ENCODE measurements around the gene CERS2. TPM values are rescaled to one million over a fixed set of nuclear protein-coding genes. Genes with fewer than 3 reads are reported as not detected.

CERS2 gene
- total RNA-seq, 2 experiments from 2014 or later, result 130 to 135 TPM

DNA sequence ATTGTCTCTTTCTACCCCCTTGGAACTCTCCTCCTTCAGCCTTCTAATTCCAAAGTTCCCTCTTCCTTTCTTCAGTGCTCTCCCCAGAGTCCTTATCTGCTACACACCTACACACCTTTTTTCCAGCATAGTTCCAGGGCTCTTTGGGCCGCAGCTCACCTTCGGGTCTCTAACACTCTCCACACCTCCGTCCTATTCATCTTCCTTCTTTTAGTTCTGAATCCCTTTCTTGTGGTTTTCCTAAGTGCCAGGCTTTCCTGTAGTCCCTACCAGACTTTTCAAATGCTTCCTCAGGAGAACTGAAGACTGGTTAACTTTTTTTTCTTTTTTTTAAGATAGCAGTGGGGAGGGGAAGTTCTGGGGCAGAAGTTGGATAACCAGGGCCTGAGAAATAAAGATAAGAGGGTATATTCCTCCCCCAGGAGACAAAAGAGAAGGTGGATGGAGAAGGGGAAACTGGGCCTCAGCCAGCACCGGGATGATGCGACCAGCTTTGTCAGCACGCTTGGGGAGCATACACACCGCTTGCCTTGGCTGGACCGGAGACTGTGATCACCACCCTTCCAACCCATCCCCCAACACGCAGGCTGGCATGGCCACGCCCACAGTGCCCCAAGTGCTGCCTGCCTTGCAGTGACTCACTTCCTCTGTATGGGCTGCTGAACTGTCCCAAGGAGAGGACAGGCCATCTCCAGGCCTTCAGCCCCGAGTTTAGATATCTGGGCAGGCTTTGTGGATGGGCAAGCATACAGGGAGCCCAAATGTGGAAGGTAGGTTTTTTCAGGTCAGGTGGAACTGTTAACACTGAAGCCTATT, 2.5 kb upstream of the CERS2 start:
- H3K27ac Mint-ChIP-seq, result peak overlapping the region; percentile 75
- peak; percentile 86 for DNase-seq
- intact Hi-C loops (cut with micrococcal nuclease), result loop anchor here (1.0 to 10.0 kb wide), 6 partner anchors 51 to 612 kb away; partner anchors contain the start of genes ARNT, CTSS, RPRD2 and SETDB1
- H3K27me3 Mint-ChIP-seq (ENCODE audit: low read depth), result no peaks in the 10 kb centered on the region
- peak overlapping the region; percentile 44 for H3K4me3 Mint-ChIP-seq
- peaks cover 51% of the 10 kb centered on the region for H3K4me1 Mint-ChIP-seq (ENCODE audit: low read depth)
- CTCF ChIA-PET, result interaction anchor here (0.6 to 14.7 kb wide), 5 partner anchors 9 to 985 kb away, joined by 3 to 171 read pairs (median 6); partner anchors contain the start of gene MINDY1
- no peaks in the 10 kb centered on the region for H3K9me3 Mint-ChIP-seq
- peaks cover 2% of the 10 kb centered on the region for H3K36me3 Mint-ChIP-seq (ENCODE audit: low read depth)

DNA sequence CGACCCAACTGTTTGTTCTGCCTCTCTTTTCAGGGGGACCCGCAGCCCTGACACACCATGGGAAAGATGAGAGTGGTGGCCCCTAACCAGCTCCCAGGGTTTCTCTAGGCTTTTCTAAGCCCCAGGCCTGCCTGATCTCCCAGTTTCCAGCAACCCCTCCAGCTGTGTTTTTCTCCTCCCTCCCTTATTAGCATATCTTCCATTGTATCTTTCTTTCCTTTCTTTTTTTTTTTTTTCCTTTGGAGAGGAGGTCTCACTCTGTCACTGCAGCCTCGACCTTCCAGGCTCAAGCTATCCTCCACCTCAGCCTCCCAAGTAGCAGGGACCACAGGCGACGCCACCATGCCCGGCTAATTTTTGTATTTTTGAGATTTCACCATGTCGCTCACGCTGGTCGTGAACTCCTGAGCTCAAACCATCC, 1.8 kb upstream of the CERS2 start:
- Mint-ChIP-seq H3K9me3 (no peaks in the 10 kb centered on the region), H3K27me3 (ENCODE audit: low read depth) (no peaks in the 10 kb centered on the region), H3K4me1 (ENCODE audit: low read depth) (peaks cover 58% of the 10 kb centered on the region), H3K36me3 (ENCODE audit: low read depth) (peaks cover 2% of the 10 kb centered on the region), H3K27ac (peak overlapping the region; percentile 75), H3K4me3 (peak overlapping the region; percentile 57)
- CTCF ChIA-PET, result interaction anchor here (0.7 to 14.7 kb wide), 7 partner anchors 8 to 460 kb away, joined by 3 to 171 read pairs (median 5); partner anchors contain the start of gene MINDY1
- intact Hi-C loops (cut with micrococcal nuclease), result loop anchor here (2.0 to 10.0 kb wide), 5 partner anchors 99 to 612 kb away; partner anchors contain the start of genes ARNT, CTSS and RPRD2
- no peak for DNase-seq

GRCh38 chr1:150973836-150974579, 627 bp downstream of the CERS2 start:
- Mint-ChIP-seq H3K36me3 (ENCODE audit: low read depth) (peaks cover 3% of the 10 kb centered on the region), H3K4me3 (peak overlapping the region; percentile 85), H3K27me3 (ENCODE audit: low read depth) (no peaks in the 10 kb centered on the region), H3K27ac (peak overlapping the region; percentile 86), H3K4me1 (ENCODE audit: low read depth) (peaks cover 64% of the 10 kb centered on the region), H3K9me3 (no peaks in the 10 kb centered on the region)
- peak; percentile 61 for DNase-seq
- intact Hi-C loops (cut with micrococcal nuclease), result loop anchor here (10.0 kb wide), 1 partner anchor 609 kb away; the partner anchor contains the start of gene RPRD2
- CTCF ChIA-PET, result interaction anchor here (14.7 kb wide), 1 partner anchor 24 kb away, joined by 171 read pairs; no protein-coding TSS in a partner anchor

- peak; percentile 29 for DNase-seq
- H3K9me3 Mint-ChIP-seq, result no peaks in the 10 kb centered on the region
- peaks cover 3% of the 10 kb centered on the region for H3K36me3 Mint-ChIP-seq (ENCODE audit: low read depth)
- CTCF ChIA-PET, result interaction anchor here (14.7 kb wide), 1 partner anchor 25 kb away, joined by 171 read pairs; no protein-coding TSS in a partner anchor
- H3K27me3 Mint-ChIP-seq (ENCODE audit: low read depth), result no peaks in the 10 kb centered on the region
- peak overlapping the region; percentile 86 for H3K27ac Mint-ChIP-seq
- H3K4me1 Mint-ChIP-seq (ENCODE audit: low read depth), result peaks cover 59% of the 10 kb centered on the region
- intact Hi-C loops (cut with micrococcal nuclease), result loop anchor here (10.0 kb wide), 1 partner anchor 609 kb away; the partner anchor contains the start of gene RPRD2
- peak overlapping the region; percentile 85 for H3K4me3 Mint-ChIP-seq
Observed at GRCh38 chr1:150973258-150973835, 1.3 kb downstream of the CERS2 start.

- intact Hi-C loops (cut with micrococcal nuclease), result loop anchor here (10.0 kb wide), 1 partner anchor 608 kb away; the partner anchor contains the start of gene RPRD2
- Mint-ChIP-seq H3K4me3 (peak overlapping the region; percentile 85), H3K36me3 (ENCODE audit: low read depth) (peaks cover 9% of the 10 kb centered on the region), H3K27ac (peak overlapping the region; percentile 86), H3K27me3 (ENCODE audit: low read depth) (no peaks in the 10 kb centered on the region), H3K9me3 (no peaks in the 10 kb centered on the region), H3K4me1 (ENCODE audit: low read depth) (peaks cover 54% of the 10 kb centered on the region)
- no peak for DNase-seq
- CTCF ChIA-PET, result no interaction called here
Observed at GRCh38 chr1:150972417-150972940, 2.2 kb downstream of the CERS2 start.

DNA sequence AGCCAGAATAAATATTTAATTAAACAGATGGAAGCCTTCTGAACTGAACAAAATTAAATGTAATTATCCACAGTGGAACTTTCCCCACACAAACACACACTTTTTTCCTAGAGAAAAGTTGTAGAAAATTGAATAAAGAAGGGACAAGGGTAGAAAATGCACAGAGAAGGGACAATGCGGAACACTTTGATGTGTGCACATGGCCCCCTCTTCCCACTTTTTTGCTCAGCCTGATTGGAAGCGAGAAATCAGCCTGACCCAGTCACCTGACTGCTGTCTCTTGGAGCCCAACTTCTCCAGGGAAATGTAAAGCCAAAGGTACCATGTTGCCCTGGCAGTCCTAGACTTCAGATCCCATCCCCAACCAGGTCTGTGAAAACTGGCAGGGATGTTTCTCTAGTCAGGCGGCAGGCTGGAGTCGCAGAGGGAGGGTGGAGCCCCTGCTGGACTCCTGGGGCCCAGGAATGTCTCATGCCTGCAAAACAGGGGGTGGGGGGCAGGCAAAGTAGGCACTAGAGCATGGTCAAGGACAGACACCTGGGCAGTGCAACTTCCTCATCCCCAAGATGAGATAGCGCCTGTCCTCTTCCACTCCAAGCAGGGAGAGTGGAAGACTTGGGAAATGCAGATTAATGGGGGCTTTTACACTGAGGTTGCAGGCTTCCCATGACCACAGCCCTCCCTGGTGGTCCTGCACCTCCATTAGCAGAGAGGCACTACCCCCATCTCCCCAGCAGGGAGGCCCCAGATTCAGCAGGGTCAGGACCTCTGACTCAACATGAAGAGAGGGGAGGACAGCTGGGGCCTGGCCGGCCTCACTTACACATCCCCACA, 2.8 kb downstream of the CERS2 start:
- CTCF ChIA-PET, result no interaction called here
- peak overlapping the region; percentile 85 for H3K4me3 Mint-ChIP-seq
- DNase-seq, result no peak
- intact Hi-C loops (cut with micrococcal nuclease), result loop anchor here (10.0 kb wide), 1 partner anchor 607 kb away; the partner anchor contains the start of gene RPRD2
- peaks cover 47% of the 10 kb centered on the region for H3K4me1 Mint-ChIP-seq (ENCODE audit: low read depth)
- no peaks in the 10 kb centered on the region for H3K27me3 Mint-ChIP-seq (ENCODE audit: low read depth)
- H3K9me3 Mint-ChIP-seq, result no peaks in the 10 kb centered on the region
- H3K36me3 Mint-ChIP-seq (ENCODE audit: low read depth), result peaks cover 13% of the 10 kb centered on the region
- H3K27ac Mint-ChIP-seq, result peak overlapping the region; percentile 86

DNA sequence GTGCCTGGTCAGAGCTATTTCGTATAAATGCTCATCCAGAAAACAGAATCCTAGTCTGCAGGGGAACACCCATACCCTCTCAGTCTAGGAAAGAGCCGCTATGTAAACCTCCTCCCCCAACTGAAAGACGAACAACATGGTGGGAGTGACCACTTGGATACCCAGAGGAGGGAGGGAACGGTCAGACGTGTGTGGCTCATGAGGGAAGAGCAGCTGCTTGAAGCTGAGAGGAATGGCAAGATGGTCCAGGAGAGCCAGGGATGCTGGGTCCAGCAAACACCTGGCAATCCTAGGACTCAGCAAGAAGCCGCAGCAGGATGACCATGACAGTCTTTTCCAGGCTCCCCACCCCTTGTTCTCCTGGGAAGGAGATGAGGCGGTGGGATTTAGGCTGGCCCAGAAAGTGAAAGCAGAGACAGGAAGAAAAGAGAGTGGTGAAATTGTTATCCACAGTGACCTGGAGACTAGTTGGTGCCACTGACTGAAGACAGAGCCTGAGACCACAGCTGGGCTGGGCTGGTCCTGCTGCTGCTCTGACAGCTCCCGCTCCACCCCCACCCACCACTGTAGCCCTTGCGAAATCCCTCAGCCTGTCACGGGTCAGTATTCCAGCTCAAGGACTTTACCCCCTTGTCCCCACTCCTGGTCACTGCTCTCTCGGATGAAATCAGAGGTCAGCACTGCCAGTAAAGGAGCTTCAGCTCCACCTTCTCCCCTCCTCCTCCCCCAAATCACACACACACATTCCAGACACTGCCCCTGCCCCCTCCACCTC, 3.6 kb downstream of the CERS2 start:
- Mint-ChIP-seq H3K4me3 (no peak overlapping the region), H3K36me3 (ENCODE audit: low read depth) (peaks cover 18% of the 10 kb centered on the region), H3K27ac (peak overlapping the region; percentile 4), H3K4me1 (ENCODE audit: low read depth) (peaks cover 39% of the 10 kb centered on the region), H3K9me3 (no peaks in the 10 kb centered on the region), H3K27me3 (ENCODE audit: low read depth) (no peaks in the 10 kb centered on the region)
- intact Hi-C loops (cut with micrococcal nuclease), result loop anchor here (10.0 kb wide), 1 partner anchor 606 kb away; the partner anchor contains the start of gene RPRD2
- CTCF ChIA-PET, result no interaction called here
- DNase-seq, result no peak

DNA sequence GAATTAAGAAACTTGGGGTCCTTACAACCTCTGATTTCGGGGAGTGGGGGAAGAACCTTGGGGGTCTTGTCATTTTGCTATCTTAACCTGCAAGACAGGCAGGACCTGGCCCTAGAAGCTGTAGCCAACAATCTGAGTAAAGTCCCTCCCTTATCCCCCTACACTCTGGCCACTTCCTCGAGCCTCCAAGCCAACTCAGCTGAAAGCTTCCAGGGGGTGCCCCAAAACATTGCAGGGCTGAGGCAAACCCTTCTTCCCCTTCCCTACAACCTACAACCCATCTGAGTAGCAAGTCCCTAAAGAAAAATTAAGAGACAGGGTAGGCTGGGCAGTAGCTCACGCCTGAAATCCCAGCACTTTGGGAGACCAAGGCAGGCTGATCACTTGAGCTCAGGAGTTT, 5.0 kb downstream of the CERS2 start:
- Mint-ChIP-seq H3K27me3 (ENCODE audit: low read depth) (no peaks in the 10 kb centered on the region), H3K36me3 (ENCODE audit: low read depth) (peaks cover 21% of the 10 kb centered on the region), H3K27ac (peak overlapping the region; percentile 46), H3K4me3 (no peak overlapping the region), H3K9me3 (no peaks in the 10 kb centered on the region), H3K4me1 (ENCODE audit: low read depth) (peaks cover 33% of the 10 kb centered on the region)
- intact Hi-C loops (cut with micrococcal nuclease), result loop anchor here (10.0 kb wide), 1 partner anchor 605 kb away; the partner anchor contains the start of gene RPRD2
- no peak for DNase-seq
- CTCF ChIA-PET, result interaction anchor here (0.6 kb wide), 2 partner anchors 25 to 30 kb away, joined by 3 to 4 read pairs; no protein-coding TSS in a partner anchor

GRCh38 chr1:150968491-150968890, 6.1 kb downstream of the CERS2 start:
- Mint-ChIP-seq H3K4me1 (ENCODE audit: low read depth) (peaks cover 33% of the 10 kb centered on the region), H3K4me3 (no peak overlapping the region), H3K36me3 (ENCODE audit: low read depth) (peaks cover 28% of the 10 kb centered on the region), H3K27ac (no peak overlapping the region), H3K27me3 (ENCODE audit: low read depth) (no peaks in the 10 kb centered on the region), H3K9me3 (no peaks in the 10 kb centered on the region)
- no peak for DNase-seq
- CTCF ChIA-PET, result interaction anchor here (0.7 to 0.9 kb wide), 2 partner anchors 8 to 20 kb away, joined by 3 read pairs; no protein-coding TSS in a partner anchor
- intact Hi-C loops (cut with micrococcal nuclease), result no loop called here

DNA sequence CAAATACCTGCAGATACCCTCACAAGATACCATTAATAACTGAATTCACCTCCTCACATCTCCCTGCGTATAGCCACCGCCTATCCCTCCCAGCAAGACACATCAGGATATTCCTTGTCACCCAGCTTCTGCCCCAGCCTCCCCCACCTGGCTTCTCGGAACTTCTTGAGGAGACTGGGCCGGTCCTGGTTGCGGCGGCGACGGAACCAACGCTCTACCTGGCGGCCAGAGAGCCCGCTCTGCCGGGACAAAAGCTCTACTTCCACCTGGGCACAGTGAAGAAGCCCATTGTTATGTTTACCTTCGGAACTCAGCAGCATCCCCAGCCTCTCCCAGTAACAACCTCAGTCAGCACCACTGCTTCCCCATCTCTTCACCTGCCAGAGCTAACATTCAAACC, 6.7 kb downstream of the CERS2 start:
- H3K4me1 Mint-ChIP-seq (ENCODE audit: low read depth), result peaks cover 29% of the 10 kb centered on the region
- H3K27ac Mint-ChIP-seq, result no peak overlapping the region
- CTCF ChIA-PET, result interaction anchor here (0.7 to 0.9 kb wide), 2 partner anchors 9 to 19 kb away, joined by 3 read pairs; no protein-coding TSS in a partner anchor

More for the DNA sequence above, 6.7 kb downstream of the CERS2 start:
- intact Hi-C loops (cut with micrococcal nuclease), result no loop called here
- no peaks in the 10 kb centered on the region for H3K9me3 Mint-ChIP-seq
- H3K4me3 Mint-ChIP-seq, result no peak overlapping the region
- H3K27me3 Mint-ChIP-seq (ENCODE audit: low read depth), result no peaks in the 10 kb centered on the region
- no peak for DNase-seq
- H3K36me3 Mint-ChIP-seq (ENCODE audit: low read depth), result peaks cover 34% of the 10 kb centered on the region
